ENCODE results near the gene ASAP3.

The ASAP3 gene

DNA sequence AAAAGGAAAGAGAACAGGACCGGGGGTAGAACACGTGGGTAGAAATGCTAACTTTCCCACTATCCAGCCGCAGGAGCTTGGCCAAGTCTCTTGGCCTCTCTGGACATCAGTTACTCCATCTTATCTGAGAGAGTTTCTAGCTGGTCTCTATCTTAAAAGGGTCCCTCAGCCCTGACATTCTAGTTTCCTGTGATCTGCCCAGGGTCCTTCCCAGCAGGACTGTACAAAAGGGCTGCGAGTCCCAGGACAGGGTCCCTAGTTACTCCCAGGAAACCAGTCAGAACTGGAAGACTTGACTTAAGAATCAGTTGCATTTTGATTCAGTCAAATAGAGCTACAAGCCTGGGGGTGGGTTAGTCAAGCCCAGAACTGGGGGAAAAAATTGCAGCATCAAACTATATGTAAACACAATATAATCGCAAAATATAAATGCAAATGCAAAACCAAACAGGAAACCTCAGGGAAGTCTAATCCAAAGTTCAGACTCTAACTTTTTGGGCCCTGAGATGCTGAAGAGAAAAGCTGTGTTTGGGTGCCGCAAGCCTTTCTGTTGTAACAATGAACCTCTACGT is 2.9 kb downstream of the ASAP3 start:
- no peak overlapping the region for H3K27ac ChIP-seq
- TF ChIP-seq CTCF (conservative IDR thresholded peaks at IDR 0.05): no peak

DNA sequence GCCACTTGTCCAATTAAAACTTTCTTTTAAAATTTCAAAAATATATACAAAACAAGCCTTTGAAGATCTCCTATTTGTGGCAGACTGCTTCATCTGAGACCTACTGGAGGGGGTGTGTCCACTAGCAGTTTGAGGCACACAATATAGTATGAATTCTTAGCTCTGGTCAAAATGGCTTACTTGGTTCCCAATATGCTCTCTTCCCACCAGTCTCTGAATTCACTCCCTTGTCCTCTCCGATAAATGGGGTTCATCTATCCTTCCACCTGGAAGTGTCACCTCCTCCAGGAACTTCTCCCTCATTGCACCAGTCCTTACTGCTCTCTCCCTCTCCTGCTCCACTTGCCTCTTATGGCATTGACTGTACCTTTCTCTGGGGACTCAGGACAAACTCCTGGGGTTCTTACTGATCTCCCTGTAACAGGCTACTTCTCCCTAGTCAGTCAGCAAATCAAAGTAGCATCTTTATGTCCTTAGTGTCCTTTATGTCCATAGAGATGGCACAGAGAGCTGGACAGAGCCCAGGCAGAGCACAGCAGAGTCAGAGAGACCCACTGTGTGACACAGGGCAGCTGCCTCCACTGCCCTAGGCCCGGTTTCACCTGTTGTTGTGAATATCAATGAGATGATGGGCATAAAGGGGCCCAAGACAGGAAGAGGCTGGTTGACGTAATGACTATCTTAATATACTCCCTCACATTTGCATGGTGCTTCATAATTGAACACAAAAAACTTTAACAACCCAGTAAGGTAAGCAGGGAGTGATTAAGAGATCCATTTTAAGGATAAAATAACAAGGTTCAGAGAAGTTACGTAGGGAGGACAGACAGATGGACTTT is 3.6 kb downstream of the ASAP3 start:
- TF ChIP-seq ZFX (IDR thresholded peaks at IDR 0.05) (no peak), CTCF (conservative IDR thresholded peaks at IDR 0.05) (no peak)
- peak overlapping the region; percentile 53 for H3K27ac ChIP-seq

- H3K27ac ChIP-seq: peak overlapping the region; percentile 53
- TF ChIP-seq ZFX (IDR thresholded peaks at IDR 0.05): no peak
- TF ChIP-seq CTCF (conservative IDR thresholded peaks at IDR 0.05): no peak
These were observed 4.4 kb downstream of the ASAP3 start for GRCh38 chr1:23479666-23479941.

- no peak for TF ChIP-seq ZFX (IDR thresholded peaks at IDR 0.05)
- TF ChIP-seq CTCF (conservative IDR thresholded peaks at IDR 0.05): no peak
- H3K27ac ChIP-seq: peak overlapping the region; percentile 44
These were observed 4.9 kb downstream of the ASAP3 start for GRCh38 chr1:23478896-23479665.

- H3K27ac ChIP-seq: peak overlapping the region; percentile 44; the same call in 1 of the 2 replicates
These were observed 6.4 kb downstream of the ASAP3 start for GRCh38 chr1:23477359-23478144.

GRCh38 chr1:23475641-23476040 is 8.3 kb downstream of the ASAP3 start:
- TF ChIP-seq ZFX (IDR thresholded peaks at IDR 0.05) (no peak), CTCF (conservative IDR thresholded peaks at IDR 0.05) (no peak)

More at GRCh38 chr1:23477359-23478144, 6.4 kb downstream of the ASAP3 start:
- TF ChIP-seq CTCF (conservative IDR thresholded peaks at IDR 0.05): no peak
- no peak for TF ChIP-seq ZFX (IDR thresholded peaks at IDR 0.05)

More at GRCh38 chr1:23475641-23476040, 8.3 kb downstream of the ASAP3 start:
- H3K27ac ChIP-seq: peak overlapping the region; percentile 65
